Choroid plexus epithelial cell (primary cell): Measurements from ENCODE around the gene PAX2.
A peak's percentile ranks its signal among the peaks of the same experiment; 100 is the strongest.

Source experiments
- DNase-seq: peaks from one replicate; pipeline ENCODE4 v3.0.0-alpha.2; 2010; ENCODE audit warnings: low read depth
- H3K4me3 ChIP-seq: 2 replicates; pipeline ENCODE4 v1.5.1; 2011; ENCODE audit warnings: low read depth, mild to moderate bottlenecking, control low read depth, low read length, moderate library complexity
- CTCF ChIP-seq: conservative IDR thresholded peaks from 2 replicates; pipeline ENCODE4 v1.5.1; 2011; ENCODE audit warnings: low read depth, mild to moderate bottlenecking, control low read depth, inconsistent platforms, low read length, moderate library complexity

The PAX2 gene

DNA sequence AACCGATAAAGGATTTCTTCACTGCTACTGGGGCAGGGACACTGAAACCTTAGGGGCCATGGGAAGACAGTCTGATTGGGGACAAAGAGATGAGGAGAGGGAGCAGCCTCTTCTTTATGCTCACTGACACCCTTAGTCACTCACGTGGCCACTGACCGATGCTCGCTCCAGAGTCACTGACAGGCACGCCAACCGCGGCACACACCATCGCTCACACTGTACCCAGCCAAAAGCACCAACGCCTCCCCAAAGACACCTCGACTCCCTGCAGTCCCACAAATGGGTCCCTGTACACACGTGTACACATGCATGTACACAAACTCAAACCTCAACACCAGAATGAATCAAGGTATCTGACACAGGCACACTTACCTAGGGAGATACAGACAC is 132.1 kb downstream of the PAX2 start:
- H3K4me3 ChIP-seq: no peak overlapping the region
- TF ChIP-seq CTCF: no peak
- DNase-seq: no peak

DNA sequence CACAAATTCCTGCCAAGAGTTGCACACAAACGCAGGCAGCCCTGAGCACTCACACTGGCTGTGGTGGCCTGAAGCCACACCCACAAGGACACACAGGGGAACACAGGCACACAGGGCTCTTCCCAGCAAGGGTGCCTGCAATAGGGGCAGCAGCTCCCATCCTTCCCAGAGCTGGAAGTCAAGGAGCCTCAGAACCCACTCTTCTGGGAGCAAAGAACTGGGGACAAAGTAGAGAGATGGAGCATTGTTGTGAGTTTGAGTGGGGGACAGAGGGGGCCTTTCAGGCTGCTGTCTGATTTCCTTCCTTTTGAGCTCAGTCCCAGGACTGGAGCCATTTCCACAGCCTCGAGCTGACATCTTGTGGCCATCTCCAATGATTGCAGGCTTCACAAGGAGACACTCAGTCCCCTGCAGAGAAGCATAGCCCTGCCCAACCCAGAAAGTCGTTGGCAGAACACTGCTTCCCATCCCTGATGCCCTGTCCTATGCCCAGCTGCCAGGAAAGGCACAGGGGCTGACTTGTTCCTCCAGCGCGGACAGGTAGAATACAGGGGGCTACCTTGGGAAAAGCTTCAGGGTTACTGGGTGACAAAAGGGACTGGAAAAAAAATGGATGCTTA is 133.0 kb downstream of the PAX2 start:
- DNase-seq: peak; percentile 88
- H3K4me3 ChIP-seq: no peak overlapping the region

More for the DNA sequence above, 133.0 kb downstream of the PAX2 start:
- TF ChIP-seq CTCF: peak; percentile 90
